Effector CD4-positive, alpha-beta T cell (primary cell): ENCODE measurements around the gene MUTYH.
"Not testable (repeated sequence)": the region's sequence is repeated elsewhere in the genome, so short reads cannot be mapped to it uniquely, and the experiment has no call there.

Experiments
- DNase-seq: peaks from one replicate; pipeline ENCODE4 v3.0.0-alpha.2; 2020

The MUTYH gene

DNA sequence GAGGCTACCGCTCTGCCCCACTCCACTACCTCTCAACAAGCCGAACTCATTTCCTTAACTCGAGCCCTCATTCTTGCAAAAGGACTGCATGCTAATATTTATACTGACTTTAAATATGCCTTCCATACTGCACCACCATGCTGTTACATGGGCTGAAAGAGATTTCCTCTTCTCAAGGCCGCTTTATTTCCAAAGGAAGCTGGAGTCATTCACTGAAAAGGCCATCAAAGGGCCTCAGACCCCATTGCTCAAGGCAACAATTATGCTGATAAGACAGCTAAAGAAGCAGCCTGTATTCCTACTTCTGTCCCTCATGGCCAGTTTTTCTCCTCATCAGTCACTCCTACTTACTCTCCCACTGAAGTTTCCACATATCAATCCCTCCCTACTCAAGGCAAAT is 20.5 kb downstream of the MUTYH start:
- DNase-seq = no peak

DNA sequence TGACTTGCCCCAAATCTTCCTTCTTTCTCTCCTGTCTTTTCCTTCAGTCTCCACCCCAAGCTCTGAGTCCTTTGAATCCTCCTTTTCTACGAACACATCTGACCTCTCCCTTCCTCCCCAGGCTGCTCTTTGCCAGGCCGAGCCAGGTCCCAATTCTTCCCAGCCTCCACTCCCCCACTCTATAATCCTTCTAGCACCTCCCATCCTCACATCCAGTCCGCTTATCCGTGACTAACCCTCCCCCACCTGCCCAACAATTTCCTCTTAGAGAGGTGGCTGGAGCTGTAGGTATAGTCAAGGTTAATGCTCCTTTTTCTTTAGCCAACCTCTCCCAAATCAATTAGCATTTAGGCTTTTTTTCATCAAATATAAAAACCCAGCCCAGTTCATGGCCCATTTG is 23.1 kb downstream of the MUTYH start:
- no peak for DNase-seq

DNA sequence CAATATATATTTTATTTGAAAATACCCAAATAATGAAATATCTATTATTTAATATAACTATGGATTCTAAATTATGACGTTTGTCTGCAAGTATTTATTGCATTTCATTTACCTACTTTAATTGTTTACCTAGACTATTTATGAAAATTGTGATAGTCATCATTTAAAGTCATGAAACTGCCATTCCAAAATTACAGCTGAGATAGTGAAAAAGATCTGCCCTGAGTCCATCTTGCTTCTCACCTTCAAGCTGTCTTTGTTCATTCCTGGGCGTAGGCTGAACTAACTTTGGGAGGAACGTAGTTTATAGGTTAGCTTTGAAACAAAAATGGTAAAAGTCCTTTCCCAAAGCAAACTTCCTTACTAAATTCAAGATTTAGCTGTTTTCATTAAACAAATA is 26.0 kb downstream of the MUTYH start:
- DNase-seq = no peak

DNA sequence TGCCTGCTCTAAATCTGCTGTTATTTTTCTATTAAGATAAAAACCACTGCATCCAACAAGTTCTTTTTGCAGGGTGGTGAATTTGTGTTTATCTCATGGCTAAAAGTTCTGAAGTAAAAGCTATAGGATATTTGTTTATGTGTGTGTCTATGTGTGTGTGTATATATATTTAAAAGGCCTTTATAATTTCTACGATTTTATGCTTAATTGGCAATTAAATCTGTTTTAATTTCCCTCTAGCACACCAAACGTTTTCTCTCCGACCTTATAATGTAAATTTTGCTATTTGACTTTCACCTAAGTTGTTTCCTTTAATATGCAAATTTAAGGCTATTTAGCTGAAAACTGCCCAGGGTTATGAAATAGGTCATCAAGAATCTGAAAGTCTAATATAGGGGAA is 33.3 kb downstream of the MUTYH start:
- DNase-seq = no peak

DNA sequence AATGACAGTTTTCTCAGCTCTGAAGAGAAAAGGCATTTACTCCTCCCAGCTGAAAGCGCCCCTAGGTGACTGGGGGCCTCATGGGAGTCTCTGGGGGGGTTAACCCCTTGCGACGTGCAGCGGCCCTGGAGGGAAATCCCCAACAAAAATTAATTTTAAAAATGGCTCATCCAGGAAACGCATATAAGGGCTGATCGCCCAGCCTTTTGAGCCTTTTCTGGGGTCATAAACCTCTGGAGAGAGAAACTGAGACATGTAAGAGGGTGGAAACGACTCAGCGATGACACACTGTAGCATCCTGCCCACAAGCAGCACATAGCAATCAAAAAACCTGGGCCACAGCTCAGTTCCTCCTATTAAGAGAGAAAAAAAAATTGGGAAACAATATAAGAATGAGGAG is 33.9 kb downstream of the MUTYH start:
- no peak for DNase-seq

DNA sequence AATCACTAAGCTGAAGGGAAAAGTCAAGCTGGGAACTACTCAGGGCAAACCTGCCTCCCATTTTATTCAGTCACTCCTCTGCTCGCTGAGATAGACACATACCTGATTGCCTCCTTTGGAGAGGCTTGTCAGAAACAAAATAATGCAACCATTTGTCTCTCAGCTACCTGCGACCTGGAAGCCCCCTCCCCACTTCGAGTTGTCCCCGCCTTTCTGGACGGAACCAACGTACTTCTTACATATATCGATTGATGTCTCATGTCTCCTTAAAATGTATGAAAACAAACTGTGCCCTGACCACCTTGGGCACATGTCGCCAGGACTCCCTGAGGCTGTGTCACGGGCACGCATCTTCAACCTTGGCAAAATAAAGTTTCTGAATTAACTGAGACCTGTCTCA is 35.0 kb downstream of the MUTYH start:
- no peak for DNase-seq

DNA sequence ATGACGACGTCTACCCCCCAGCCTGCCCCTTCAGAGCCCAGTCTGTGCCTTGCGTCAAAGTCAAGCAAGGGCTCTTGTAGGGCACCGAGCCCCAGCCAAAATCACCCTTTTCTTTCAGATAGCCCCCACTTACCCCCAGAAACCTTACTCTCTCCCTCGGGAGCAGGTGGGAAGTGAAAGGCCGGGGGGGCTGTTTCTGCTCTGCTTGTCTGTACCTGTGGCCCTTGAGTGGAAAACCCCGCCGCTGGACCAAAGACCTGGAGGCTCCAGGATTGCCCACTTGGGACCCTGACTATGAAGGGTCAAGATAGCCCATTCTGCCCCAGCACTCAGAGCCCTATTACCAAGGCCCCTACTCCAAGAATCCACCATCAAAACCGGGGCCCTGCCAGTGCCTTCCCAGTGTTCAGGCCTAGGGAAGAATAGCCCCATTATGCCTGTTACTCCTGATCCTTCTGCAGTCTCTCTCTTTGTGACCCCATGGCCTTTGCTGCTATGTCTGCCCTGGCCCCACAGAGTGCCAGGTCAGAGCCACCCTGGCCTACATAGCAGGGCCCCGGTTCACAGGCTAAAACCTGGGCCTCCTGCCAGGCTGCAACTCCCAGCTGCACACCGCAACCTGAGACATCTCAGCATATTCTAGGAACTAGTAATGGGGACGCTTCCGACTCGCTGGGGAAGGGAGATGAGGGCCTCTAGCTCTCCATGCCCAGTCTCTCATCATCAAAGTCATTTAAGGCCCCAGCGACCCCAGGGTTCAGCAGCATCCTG is 35.7 kb downstream of the MUTYH start:
- DNase-seq = no peak

DNA sequence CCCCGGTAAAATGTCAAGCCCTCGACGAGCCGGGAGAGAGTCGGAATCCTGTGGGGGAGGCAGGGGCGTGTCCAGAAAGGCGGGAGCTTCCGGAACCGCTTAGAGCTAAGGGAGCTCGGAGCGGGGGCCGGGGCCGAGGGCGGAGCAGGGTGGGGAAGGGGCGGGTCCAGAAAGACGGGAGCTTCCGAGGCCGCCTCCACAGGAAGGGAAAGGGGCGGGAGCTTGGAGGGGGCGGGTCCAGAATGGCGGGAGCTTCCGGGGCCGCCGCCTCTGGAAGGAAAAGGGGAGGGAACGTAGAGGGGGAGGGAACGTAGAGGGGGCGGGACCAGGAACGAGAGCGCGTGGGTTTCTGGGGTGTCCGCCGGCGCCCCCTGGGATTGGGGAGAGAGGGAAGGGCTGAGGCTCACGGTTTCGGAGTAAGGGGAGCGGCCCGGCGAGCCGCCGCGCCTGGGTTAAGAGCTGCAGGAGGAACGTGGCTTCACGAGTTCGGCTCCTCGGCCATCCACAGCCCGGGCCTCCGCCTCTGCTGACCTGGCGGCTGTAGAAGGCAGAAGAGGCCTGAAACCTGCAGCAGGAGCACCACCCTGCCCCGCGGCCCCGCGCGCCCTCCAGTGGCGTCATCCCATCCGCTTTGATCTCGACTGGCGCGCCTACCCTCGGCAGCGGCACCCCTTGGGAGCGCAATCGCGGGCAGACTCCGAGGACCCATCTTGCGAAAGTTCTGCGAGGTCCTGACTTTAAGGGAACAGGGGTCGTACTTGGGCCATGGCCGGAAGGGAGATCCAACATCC is 36.5 kb downstream of the MUTYH start:
- peak; percentile 92 for DNase-seq

DNA sequence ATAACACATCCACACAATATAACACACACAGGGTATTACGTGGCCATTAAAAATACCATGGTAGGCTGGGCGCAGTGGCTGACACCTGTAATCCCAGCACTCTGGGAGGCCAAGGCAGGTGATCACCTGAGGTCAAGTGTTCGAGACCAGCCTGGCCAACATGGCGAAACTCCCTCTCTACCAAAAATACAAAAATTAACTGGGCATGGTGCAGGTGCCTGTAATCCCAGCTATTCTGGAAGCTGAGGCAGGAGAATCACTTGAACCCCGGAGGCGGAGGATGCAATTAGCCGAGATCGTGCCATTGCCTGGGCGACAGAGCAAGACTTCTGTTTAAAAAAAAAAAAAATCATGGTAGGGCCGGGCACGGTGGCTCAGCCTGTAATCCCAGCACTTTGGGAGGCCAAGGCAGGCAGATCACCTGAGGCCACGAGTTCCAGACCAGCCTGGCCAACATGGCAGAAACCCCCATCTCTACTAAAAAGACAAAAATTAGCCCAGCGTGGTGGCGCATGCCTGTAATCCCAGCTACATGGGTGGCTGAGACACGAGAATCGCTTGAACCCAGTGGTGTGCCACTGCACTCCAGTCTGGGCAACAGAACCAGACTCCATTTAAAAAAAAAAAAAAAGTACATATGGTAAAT is 37.6 kb downstream of the MUTYH start:
- no peak for DNase-seq

DNA sequence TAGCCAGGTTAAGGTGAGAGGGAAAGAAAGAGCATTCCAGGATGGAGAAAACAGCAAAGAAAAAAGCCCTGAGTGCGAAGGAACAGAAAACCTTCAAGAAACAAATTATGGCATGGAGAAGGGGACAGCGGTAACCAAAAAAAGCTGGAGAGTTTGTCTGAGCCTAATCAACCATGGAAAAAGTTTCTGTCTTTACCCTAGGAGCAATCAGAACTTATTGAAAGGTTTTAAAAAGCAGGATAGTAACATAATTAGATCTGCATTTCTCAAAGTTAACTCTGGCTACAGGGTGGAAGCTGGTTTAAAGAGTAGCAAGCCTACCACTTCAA is 39.6 kb downstream of the MUTYH start:
- DNase-seq = no peak

DNA sequence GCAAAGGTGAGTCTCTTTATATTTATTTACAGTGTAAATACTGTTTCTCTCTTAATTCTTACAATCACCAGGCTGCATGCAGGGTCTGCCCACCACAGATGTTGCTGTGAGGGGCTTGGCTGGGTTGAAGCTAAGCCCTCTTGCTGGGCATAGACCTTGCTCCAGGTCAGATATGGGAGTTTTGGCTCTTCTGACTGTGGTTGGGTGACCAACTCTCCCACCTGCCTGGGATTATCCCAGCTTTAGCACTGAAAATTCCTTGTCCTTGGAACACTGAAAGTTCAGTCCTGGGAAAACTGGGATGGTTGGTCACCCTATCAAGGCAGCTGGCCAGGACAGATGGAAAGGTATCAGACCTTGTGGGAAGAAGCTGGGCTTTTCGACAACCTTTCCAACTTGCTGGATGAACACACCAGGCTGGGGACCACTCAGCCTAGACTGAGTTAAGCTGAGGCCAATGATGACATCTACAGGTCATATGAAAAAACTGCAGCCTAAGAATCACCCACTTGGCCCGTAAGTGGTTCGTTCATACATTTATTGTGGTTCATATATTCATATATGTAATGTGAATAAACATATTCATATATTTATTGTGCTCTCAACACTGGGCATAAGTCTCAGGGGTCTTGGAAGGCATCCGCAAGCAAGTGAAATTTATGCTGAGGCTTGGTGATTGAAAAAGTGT is 40.1 kb downstream of the MUTYH start:
- DNase-seq = peak; percentile 29

DNA sequence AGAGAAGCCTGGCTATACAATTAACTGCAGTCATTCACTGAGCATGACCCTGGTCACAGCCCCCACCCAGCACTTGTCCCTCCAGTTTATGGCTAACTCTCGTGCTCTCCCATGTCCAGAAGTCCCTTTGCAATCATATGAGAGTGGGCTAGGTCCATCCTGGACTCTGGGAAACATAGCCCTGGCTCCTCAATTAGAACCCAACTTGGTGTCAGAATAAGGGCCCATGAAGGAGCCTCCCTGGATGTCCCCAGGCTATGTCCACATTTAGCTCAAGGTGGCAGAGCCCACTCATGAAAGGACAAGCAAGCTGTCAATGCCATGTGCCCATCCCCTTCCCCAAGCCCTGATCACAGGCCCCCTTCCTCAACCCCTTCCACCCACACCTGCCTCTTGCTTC is 40.9 kb downstream of the MUTYH start:
- no peak for DNase-seq

DNA sequence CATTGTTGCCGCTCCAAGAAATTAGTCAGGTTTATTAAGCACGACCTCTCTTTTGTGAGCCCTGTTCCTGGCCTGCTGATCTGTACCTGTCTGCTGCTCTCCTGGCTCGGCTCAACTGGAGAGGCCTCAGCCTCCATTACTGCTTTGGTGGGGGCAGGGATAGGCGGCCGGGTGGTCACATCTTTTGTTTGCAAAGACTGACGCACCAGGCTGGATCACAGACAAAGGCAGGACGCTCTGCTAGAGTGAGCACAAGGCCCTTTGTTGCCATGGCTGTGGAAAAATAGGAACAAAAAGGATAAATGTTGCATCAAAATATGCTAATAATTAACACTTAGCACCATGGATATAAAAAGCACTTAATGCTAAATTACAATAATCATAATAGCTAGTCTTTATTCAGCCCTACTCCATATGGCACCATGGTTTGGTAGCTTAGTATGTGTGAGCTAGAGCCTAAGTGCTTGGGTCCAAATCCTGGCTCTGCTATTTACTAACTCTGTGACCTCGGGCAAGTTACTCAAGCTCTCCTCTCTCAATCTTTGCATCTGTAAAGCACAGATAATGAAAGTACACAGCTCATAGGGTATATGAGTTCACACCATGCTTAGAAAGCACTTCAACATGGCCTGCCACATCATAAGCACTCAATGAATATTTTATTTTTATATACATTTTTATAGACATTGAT is 42.4 kb downstream of the MUTYH start:
- DNase-seq = no peak

DNA sequence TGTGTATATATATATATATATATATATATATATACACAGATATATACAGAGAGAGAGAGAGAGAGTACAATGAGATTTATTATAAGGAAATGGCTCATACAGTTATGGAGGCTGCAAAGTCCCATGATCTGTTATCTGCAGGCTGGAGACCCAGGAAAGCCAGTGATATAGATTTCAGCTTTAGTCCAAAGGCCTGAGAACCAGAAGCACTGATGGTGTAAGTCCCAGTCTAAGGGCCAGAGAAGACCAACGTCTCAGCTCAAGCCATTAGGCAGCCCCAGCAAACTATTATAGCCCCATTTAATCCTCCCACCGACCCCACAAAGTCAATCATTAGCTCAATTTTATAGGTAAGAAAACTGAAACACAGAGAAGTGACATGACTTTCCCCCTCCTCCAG is 48.5 kb downstream of the MUTYH start:
- DNase-seq = no peak

DNA sequence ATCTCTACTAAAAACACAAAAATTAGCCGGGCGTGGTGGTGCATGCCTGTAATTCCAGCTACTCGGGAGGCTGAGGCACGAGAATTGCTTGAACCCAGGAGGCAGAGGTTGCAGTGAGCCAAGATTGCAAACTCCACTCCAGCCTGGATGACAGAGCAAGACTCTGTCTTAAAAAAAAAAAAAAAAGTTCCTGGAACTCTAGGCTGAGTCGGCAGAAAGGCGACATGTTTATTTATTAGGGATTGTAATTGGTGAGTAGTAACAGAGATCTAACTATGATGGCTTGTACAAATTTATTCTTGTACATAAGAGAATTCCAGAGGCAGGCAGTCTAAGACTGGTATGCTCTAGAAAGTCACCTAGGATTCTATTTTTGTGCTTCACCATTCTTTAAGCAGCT is 49.2 kb downstream of the MUTYH start:
- not testable (repeated sequence) for DNase-seq

DNA sequence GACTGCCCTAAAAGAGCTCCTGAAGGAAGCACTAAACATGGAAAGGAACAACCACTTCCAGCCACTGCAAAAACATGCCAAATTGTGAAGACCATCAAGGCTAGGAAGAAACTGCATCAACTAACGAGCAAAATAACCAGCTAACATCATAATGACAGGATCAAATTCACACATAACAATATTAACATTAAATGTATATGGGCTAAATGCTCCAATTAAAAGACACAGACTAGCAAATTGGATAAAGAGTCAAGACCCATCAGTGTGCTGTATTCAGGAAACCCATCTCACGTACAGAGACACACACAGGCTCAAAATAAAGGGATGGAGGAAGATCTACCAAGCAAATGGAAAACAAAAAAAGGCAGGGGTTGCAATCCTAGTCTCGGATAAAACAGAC is 53.7 kb downstream of the MUTYH start:
- not testable (repeated sequence) for DNase-seq

DNA sequence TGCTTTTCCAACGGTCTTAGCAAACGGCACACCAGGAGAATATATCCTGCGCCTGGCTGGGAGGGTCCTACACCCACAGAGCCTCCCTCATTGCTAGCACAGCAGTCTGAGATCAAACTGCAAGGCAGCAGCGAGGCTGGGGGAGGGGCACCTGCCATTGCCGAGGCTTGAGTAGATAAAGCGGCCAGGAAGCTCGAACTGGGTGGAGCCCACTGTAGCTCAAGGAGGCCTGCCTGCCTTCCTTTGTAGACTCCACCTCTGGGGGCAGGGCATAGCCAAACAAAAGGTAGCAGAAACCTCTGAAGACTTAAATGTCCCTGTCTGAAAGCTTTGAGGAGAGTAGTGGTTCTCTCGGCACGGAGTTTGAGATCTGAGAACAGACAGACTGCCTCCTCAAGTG is 55.4 kb downstream of the MUTYH start:
- DNase-seq = not testable (repeated sequence)

DNA sequence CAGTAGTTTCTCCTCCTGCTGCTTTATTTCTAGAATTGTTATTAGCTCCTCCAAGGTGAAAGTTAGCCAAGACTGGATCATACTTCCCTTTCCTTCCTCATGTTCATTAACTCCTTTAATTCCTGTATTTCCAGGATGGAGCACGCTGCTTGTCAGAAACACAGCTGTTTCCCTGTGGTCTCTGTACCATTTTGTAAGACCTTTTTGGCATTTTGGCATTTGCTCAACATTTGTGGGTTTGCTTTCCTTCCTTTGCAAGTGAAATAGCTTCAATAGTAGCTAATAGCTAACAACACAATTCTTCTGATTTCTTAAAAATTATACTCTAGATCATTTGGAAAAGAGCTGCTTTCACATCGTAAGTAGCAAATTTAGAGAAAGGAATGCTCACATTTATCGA is 57.9 kb downstream of the MUTYH start:
- no peak for DNase-seq
